Neural cell (in vitro differentiated cells): Measurements from ENCODE around the gene APRT. TPM values are rescaled to one million over a fixed set of nuclear protein-coding genes. Genes with fewer than 3 reads are reported as not detected.

Source experiments
- H2AFZ ChIP-seq: fragments of 200-600, 300-800 bp; sonication (generic), shearing (Covaris generic); 2 replicates; pipeline ENCODE4 v1.6.0; 2014; ENCODE audit warnings: low read depth, mild to moderate bottlenecking, antibody characterized with exemption, low read length, moderate library complexity
- H3F3A ChIP-seq: fragments of 200-600 bp; shearing (Covaris generic); 2 replicates; pipeline ENCODE4 v1.6.1; 2016; ENCODE audit warnings: mild to moderate bottlenecking, moderate library complexity, mixed read lengths, antibody characterized with exemption, low read length; ENCODE audit not compliant: insufficient read depth, poor library complexity, severe bottlenecking
- H3K27ac ChIP-seq: fragments of 200-600, 300-800 bp; sonication (generic), shearing (Covaris generic); 2 replicates; pipeline ENCODE4 v1.5.1; 2014; ENCODE audit warnings: mild to moderate bottlenecking, low read length, moderate library complexity
- H3K27me3 ChIP-seq: fragments of 300-800, 200-600 bp; sonication (generic), shearing (Covaris generic); 2 replicates; pipeline ENCODE4 v1.6.0; 2014; ENCODE audit warnings: mild to moderate bottlenecking, low read depth, low read length, moderate library complexity; ENCODE audit not compliant: insufficient read depth
- H3K36me3 ChIP-seq: fragments of 300-800, 200-600 bp; sonication (generic), shearing (Covaris generic); 2 replicates; pipeline ENCODE4 v1.5.1; 2014; ENCODE audit warnings: mild to moderate bottlenecking, antibody characterized with exemption, low read length, moderate library complexity; ENCODE audit not compliant: insufficient read depth
- H3K4me2 ChIP-seq: fragments of 300-800, 200-600 bp; sonication (generic), shearing (Covaris generic); 2 replicates; pipeline ENCODE4 v1.6.0; 2014; ENCODE audit warnings: mild to moderate bottlenecking, low read length
- H3K4me3 ChIP-seq: fragments of 300-800, 200-600 bp; sonication (generic), shearing (Covaris generic); 2 replicates; pipeline ENCODE4 v1.5.1; 2014; ENCODE audit warnings: mild to moderate bottlenecking, low read length, moderate library complexity
- H3K79me2 ChIP-seq: fragments of 200-600 bp; shearing (Covaris generic); replicated peaks from 2 replicates; pipeline ENCODE4 v1.6.0; 2014; ENCODE audit warnings: mild to moderate bottlenecking, low read length, moderate library complexity; ENCODE audit not compliant: insufficient read depth
- H3K9ac ChIP-seq: fragments of 300-800, 200-600 bp; sonication (generic), shearing (Covaris generic); 2 replicates; pipeline ENCODE4 v1.6.1; 2016; ENCODE audit warnings: mild to moderate bottlenecking, low read length, mixed read lengths
- H3K9me2 ChIP-seq: fragments of 200-600 bp; shearing (Covaris generic); 2 replicates; pipeline ENCODE4 v1.6.1; 2016; ENCODE audit warnings: mild to moderate bottlenecking, low read length, mixed read lengths; ENCODE audit not compliant: insufficient read depth
- H3K9me3 ChIP-seq: fragments of 200-600, 300-800 bp; sonication (generic), shearing (Covaris generic); 2 replicates; pipeline ENCODE4 v1.6.1; 2016; ENCODE audit warnings: mild to moderate bottlenecking, mixed run types, low read length, moderate library complexity, mixed read lengths
- H4K20me1 ChIP-seq: fragments of 200-600 bp; shearing (Covaris generic); 2 replicates; pipeline ENCODE4 v1.6.1; 2016; ENCODE audit warnings: mild to moderate bottlenecking, mixed run types; ENCODE audit not compliant: insufficient read depth
- EP300 ChIP-seq: fragments of 450-650 bp; conservative IDR thresholded peaks from 2 replicates; pipeline ENCODE4 v1.6.1; 2014; ENCODE audit warnings: antibody characterized with exemption, mild to moderate bottlenecking, moderate library complexity; ENCODE audit not compliant: poor library complexity, severe bottlenecking
- EZH2 ChIP-seq: fragments of 200-600, 300-800 bp; shearing (Covaris generic), sonication (generic); IDR thresholded peaks from 2 replicates; pipeline ENCODE4 v1.6.1; 2014; ENCODE audit warnings: antibody characterized with exemption, low read length, borderline replicate concordance, mild to moderate bottlenecking; ENCODE audit not compliant: insufficient read depth, poor library complexity, severe bottlenecking
- MXI1 ChIP-seq: fragments of 450-650 bp; conservative IDR thresholded peaks from 2 replicates; pipeline ENCODE4 v1.6.1; 2014; ENCODE audit warnings: antibody characterized with exemption, mild to moderate bottlenecking; ENCODE audit not compliant: poor library complexity, severe bottlenecking
- POLR2AphosphoS5 ChIP-seq: IDR thresholded peaks from 2 replicates; pipeline ENCODE4 v1.6.1; 2012
- RAD21 ChIP-seq: fragments of 450-650 bp; conservative IDR thresholded peaks from 2 replicates; pipeline ENCODE4 v1.6.1; 2014; ENCODE audit warnings: antibody characterized with exemption, mild to moderate bottlenecking, moderate library complexity
- SMC3 ChIP-seq: fragments of 450-650 bp; conservative IDR thresholded peaks from 2 replicates; pipeline ENCODE4 v1.6.1; 2014; ENCODE audit warnings: antibody characterized with exemption, mild to moderate bottlenecking, moderate library complexity; ENCODE audit not compliant: poor library complexity
- TAF1 ChIP-seq: IDR thresholded peaks from 2 replicates; pipeline ENCODE4 v1.6.1; 2012; ENCODE audit warnings: low read depth
- polyA plus RNA-seq: library from polyadenylated mRNA; depleted of rRNA; stranded (reverse); fragments of >200 nt; gene quantifications from 2 replicates; pipeline ENCODE4 v1.2.3, GENCODE V29; 2014
- TF ChIP-seq, protein P1 (sequence below): IDR thresholded peaks from 2 replicates; pipeline ENCODE4 v1.6.1; 2012; ENCODE audit warnings: borderline replicate concordance
- TF ChIP-seq, protein P2 (sequence below): fragments of 450-650 bp; IDR thresholded peaks from 2 replicates; pipeline ENCODE4 v1.5.1; 2014; ENCODE audit warnings: antibody characterized with exemption, mild to moderate bottlenecking, moderate library complexity; ENCODE audit not compliant: poor library complexity, severe bottlenecking

APRT gene
- polyA plus RNA-seq, 1 donor from 2014 or later: 52.0 TPM

DNA sequence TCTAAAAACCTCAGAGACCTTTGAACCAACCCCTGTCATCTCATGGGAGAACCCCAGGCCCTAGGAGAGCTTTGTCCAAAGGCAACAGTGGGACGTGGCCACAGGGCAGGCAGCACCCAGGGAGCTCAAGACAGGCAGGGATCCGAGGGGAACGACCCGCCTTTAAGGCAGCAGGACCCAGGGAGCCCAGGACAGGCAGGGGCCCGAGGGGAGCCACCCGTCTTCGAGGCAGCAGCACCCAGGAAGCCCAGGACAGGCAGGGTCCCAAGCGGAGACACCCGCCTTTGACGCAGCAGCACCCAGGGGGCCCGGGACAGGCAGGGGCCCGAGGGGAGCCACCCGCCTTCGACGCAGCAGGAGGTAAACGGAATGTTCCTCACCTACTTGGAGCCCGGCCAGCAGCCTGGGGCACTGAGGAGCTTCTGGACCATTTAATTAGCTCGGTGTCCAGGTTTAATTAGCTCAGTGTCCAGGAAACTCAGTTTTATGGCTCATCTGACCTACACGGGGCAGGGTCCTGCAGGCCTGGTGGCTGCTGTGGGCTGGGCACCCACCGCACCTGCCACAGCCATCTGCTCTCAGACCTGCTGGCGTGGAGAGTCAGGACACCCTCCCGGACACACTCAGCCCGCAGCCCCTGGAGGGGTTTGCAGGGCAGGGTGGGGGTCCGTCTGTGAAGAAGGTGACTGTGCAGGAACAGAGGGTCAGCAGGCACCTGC is 51.1 kb downstream of the APRT start:
- Histone ChIP-seq H3K27me3 (no peaks in the 10 kb centered on the region), H4K20me1 (no peaks in the 10 kb centered on the region), H3K36me3 (no peaks in the 10 kb centered on the region), H3K9ac (no peak overlapping the region), H3F3A (no peaks in the 10 kb centered on the region), H3K79me2 (no peaks in the 10 kb centered on the region), H3K4me3 (no peak overlapping the region), H3K27ac (no peak overlapping the region), H2AFZ (no peak overlapping the region), H3K9me3 (no peaks in the 10 kb centered on the region), H3K9me2 (no peaks in the 10 kb centered on the region), H3K4me2 (no peak overlapping the region)
- TF ChIP-seq EP300: no peak
- no peak for TF ChIP-seq POLR2AphosphoS5
- TF ChIP-seq, protein P1, sequence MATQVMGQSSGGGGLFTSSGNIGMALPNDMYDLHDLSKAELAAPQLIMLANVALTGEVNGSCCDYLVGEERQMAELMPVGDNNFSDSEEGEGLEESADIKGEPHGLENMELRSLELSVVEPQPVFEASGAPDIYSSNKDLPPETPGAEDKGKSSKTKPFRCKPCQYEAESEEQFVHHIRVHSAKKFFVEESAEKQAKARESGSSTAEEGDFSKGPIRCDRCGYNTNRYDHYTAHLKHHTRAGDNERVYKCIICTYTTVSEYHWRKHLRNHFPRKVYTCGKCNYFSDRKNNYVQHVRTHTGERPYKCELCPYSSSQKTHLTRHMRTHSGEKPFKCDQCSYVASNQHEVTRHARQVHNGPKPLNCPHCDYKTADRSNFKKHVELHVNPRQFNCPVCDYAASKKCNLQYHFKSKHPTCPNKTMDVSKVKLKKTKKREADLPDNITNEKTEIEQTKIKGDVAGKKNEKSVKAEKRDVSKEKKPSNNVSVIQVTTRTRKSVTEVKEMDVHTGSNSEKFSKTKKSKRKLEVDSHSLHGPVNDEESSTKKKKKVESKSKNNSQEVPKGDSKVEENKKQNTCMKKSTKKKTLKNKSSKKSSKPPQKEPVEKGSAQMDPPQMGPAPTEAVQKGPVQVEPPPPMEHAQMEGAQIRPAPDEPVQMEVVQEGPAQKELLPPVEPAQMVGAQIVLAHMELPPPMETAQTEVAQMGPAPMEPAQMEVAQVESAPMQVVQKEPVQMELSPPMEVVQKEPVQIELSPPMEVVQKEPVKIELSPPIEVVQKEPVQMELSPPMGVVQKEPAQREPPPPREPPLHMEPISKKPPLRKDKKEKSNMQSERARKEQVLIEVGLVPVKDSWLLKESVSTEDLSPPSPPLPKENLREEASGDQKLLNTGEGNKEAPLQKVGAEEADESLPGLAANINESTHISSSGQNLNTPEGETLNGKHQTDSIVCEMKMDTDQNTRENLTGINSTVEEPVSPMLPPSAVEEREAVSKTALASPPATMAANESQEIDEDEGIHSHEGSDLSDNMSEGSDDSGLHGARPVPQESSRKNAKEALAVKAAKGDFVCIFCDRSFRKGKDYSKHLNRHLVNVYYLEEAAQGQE: no peak
- TF ChIP-seq MXI1: no peak
- TF ChIP-seq EZH2: no peak
- no peak for TF ChIP-seq RAD21
- TF ChIP-seq, protein P2, sequence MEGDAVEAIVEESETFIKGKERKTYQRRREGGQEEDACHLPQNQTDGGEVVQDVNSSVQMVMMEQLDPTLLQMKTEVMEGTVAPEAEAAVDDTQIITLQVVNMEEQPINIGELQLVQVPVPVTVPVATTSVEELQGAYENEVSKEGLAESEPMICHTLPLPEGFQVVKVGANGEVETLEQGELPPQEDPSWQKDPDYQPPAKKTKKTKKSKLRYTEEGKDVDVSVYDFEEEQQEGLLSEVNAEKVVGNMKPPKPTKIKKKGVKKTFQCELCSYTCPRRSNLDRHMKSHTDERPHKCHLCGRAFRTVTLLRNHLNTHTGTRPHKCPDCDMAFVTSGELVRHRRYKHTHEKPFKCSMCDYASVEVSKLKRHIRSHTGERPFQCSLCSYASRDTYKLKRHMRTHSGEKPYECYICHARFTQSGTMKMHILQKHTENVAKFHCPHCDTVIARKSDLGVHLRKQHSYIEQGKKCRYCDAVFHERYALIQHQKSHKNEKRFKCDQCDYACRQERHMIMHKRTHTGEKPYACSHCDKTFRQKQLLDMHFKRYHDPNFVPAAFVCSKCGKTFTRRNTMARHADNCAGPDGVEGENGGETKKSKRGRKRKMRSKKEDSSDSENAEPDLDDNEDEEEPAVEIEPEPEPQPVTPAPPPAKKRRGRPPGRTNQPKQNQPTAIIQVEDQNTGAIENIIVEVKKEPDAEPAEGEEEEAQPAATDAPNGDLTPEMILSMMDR: no peak
- no peak for TF ChIP-seq TAF1
- no peak for TF ChIP-seq SMC3

DNA sequence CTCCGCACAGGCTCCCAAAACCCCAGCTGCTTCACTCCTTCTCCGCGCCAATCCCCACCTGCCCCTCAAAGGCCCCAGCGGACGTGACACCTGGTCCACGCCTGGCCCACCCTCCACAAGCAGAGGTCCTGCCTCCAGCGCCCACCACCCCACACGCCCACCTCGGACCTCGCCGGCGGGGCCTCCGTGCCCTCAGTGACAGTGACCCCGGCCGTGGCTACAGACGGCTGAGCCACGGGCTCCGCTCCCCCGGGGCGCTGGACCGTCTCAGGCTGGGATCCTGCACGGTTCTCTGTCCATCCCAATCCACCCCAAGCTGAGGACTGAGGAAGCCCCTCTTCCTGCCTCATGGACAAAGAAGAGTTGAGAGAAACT is 51.8 kb downstream of the APRT start:
- Histone ChIP-seq H3K79me2 (no peaks in the 10 kb centered on the region), H3K4me3 (no peak overlapping the region), H3K9me3 (no peaks in the 10 kb centered on the region), H4K20me1 (no peaks in the 10 kb centered on the region), H3K36me3 (no peaks in the 10 kb centered on the region), H3K4me2 (no peak overlapping the region), H3F3A (no peaks in the 10 kb centered on the region), H3K9me2 (no peaks in the 10 kb centered on the region), H2AFZ (no peak overlapping the region), H3K27ac (no peak overlapping the region), H3K27me3 (no peaks in the 10 kb centered on the region), H3K9ac (no peak overlapping the region)
- no peak for TF ChIP-seq SMC3
- TF ChIP-seq POLR2AphosphoS5: no peak
- TF ChIP-seq, protein P2: no peak
- no peak for TF ChIP-seq TAF1
- TF ChIP-seq EP300: no peak
- TF ChIP-seq EZH2: no peak
- no peak for TF ChIP-seq RAD21

Other genes starting within 250 kb of the APRT start
- 12.8 and 17.5 TPM in 2 replicates for gene ZC3H18, start 241.5 kb downstream of the APRT start, polyA plus RNA-seq
- gene IL17C, start 173.4 kb downstream of the APRT start, polyA plus RNA-seq: 1.0 TPM in 1 of 2 replicates, not detected in the other
- 5.7 and 6.3 TPM in 2 replicates for gene CYBA, start 160.9 kb downstream of the APRT start, polyA plus RNA-seq
- gene MVD, start 148.8 kb downstream of the APRT start, polyA plus RNA-seq: 232 and 303 TPM in 2 replicates
- gene SNAI3, start 125.4 kb downstream of the APRT start, polyA plus RNA-seq: not detected in 2 replicates
- gene RNF166, start 105.5 kb downstream of the APRT start, polyA plus RNA-seq: 34.4 TPM in 2 replicates
- 26.3 and 26.8 TPM in 2 replicates for gene CTU2, start 105.4 kb downstream of the APRT start, polyA plus RNA-seq
- not detected in 2 replicates for gene PIEZO1, start 26.7 kb downstream of the APRT start, polyA plus RNA-seq
- gene CDT1, start 8.1 kb downstream of the APRT start, polyA plus RNA-seq: 1.0 and 5.2 TPM in 2 replicates
- gene GALNS, start 45.0 kb upstream of the APRT start, polyA plus RNA-seq: 18.9 and 19.4 TPM in 2 replicates
- gene TRAPPC2L, start 45.2 kb upstream of the APRT start, polyA plus RNA-seq: 56.8 and 70.2 TPM in 2 replicates
- gene PABPN1L, start 54.7 kb upstream of the APRT start, polyA plus RNA-seq: 0.20 and 0.48 TPM in 2 replicates
- gene CBFA2T3, start 165.3 kb upstream of the APRT start, polyA plus RNA-seq: 0.74 and 2.1 TPM in 2 replicates